ENCODE results near the gene PFKL.

- TF ChIP-seq, protein P1, sequence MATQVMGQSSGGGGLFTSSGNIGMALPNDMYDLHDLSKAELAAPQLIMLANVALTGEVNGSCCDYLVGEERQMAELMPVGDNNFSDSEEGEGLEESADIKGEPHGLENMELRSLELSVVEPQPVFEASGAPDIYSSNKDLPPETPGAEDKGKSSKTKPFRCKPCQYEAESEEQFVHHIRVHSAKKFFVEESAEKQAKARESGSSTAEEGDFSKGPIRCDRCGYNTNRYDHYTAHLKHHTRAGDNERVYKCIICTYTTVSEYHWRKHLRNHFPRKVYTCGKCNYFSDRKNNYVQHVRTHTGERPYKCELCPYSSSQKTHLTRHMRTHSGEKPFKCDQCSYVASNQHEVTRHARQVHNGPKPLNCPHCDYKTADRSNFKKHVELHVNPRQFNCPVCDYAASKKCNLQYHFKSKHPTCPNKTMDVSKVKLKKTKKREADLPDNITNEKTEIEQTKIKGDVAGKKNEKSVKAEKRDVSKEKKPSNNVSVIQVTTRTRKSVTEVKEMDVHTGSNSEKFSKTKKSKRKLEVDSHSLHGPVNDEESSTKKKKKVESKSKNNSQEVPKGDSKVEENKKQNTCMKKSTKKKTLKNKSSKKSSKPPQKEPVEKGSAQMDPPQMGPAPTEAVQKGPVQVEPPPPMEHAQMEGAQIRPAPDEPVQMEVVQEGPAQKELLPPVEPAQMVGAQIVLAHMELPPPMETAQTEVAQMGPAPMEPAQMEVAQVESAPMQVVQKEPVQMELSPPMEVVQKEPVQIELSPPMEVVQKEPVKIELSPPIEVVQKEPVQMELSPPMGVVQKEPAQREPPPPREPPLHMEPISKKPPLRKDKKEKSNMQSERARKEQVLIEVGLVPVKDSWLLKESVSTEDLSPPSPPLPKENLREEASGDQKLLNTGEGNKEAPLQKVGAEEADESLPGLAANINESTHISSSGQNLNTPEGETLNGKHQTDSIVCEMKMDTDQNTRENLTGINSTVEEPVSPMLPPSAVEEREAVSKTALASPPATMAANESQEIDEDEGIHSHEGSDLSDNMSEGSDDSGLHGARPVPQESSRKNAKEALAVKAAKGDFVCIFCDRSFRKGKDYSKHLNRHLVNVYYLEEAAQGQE (IDR thresholded peaks at IDR 0.05): no peak
- TF ChIP-seq CTCF (IDR thresholded peaks at IDR 0.05) (no peak), EHF (CRISPR knock-in tag; IDR thresholded peaks at IDR 0.05) (no peak), HDAC2 (IDR thresholded peaks at IDR 0.05) (no peak), JUN (IDR thresholded peaks at IDR 0.05) (no peak), RFX5 (IDR thresholded peaks at IDR 0.05) (no peak), EP300 (IDR thresholded peaks at IDR 0.05) (no peak), POLR2A (IDR thresholded peaks at IDR 0.05; ENCODE audit: low read length) (no peak), CHD2 (IDR thresholded peaks at IDR 0.05; ENCODE audit: low read length, partially characterized antibody) (no peak)
- TF ChIP-seq, protein P2, sequence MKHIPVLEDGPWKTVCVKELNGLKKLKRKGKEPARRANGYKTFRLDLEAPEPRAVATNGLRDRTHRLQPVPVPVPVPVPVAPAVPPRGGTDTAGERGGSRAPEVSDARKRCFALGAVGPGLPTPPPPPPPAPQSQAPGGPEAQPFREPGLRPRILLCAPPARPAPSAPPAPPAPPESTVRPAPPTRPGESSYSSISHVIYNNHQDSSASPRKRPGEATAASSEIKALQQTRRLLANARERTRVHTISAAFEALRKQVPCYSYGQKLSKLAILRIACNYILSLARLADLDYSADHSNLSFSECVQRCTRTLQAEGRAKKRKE (CRISPR knock-in tag; IDR thresholded peaks at IDR 0.05; ENCODE audit: low read depth): no peak
- TF ChIP-seq, protein P3, sequence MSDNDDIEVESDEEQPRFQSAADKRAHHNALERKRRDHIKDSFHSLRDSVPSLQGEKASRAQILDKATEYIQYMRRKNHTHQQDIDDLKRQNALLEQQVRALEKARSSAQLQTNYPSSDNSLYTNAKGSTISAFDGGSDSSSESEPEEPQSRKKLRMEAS (IDR thresholded peaks at IDR 0.05): no peak
- TF ChIP-seq, protein P4, sequence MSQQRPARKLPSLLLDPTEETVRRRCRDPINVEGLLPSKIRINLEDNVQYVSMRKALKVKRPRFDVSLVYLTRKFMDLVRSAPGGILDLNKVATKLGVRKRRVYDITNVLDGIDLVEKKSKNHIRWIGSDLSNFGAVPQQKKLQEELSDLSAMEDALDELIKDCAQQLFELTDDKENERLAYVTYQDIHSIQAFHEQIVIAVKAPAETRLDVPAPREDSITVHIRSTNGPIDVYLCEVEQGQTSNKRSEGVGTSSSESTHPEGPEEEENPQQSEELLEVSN (IDR thresholded peaks at IDR 0.05; ENCODE audit: borderline replicate concordance, low read depth): no peak
These were observed 782 bp upstream of the PFKL start for GRCh38 chr21:44299085-44299457.
